DMS 273 (cell line): Measurements from ENCODE around the gene ACOT7.

Source experiments
- DNase-seq: peaks from one replicate; lab custom pipeline; 2025; ENCODE audit not compliant: unreplicated experiment; lab: John Stamatoyannopoulos, UW

The ACOT7 gene

GRCh38 chr1:6363085-6363884, 30.3 kb downstream of the ACOT7 start:
- peak; percentile 80 for DNase-seq

- DNase-seq = no peak
These were observed 32.3 kb downstream of the ACOT7 start for GRCh38 chr1:6361124-6361775.

- no peak for DNase-seq
These were observed 33.0 kb downstream of the ACOT7 start for GRCh38 chr1:6360517-6361070.

- DNase-seq = no peak
These were observed 33.5 kb downstream of the ACOT7 start for GRCh38 chr1:6360117-6360496.

GRCh38 chr1:6359216-6360116, 34.1 kb downstream of the ACOT7 start:
- DNase-seq = peak; percentile 83

- peak; percentile 72 for DNase-seq
These were observed 34.8 kb downstream of the ACOT7 start for GRCh38 chr1:6358757-6359201.

GRCh38 chr1:6358144-6358624, 35.4 kb downstream of the ACOT7 start:
- DNase-seq = no peak

- DNase-seq = no peak
These were observed 36.2 kb downstream of the ACOT7 start for GRCh38 chr1:6357243-6357936.

GRCh38 chr1:6355621-6356020, 37.9 kb downstream of the ACOT7 start:
- DNase-seq = no peak

GRCh38 chr1:6354659-6355317, 38.8 kb downstream of the ACOT7 start:
- no peak for DNase-seq

- DNase-seq = no peak
These were observed 39.5 kb downstream of the ACOT7 start for GRCh38 chr1:6353955-6354658.

- DNase-seq = no peak
These were observed 40.0 kb downstream of the ACOT7 start for GRCh38 chr1:6353619-6353954.

- DNase-seq = peak; percentile 70
These were observed 41.4 kb downstream of the ACOT7 start for GRCh38 chr1:6352138-6352563.

GRCh38 chr1:6351480-6352137, 42.0 kb downstream of the ACOT7 start:
- peak; percentile 91 for DNase-seq

- DNase-seq = peak; percentile 82
These were observed 43.0 kb downstream of the ACOT7 start for GRCh38 chr1:6350416-6351088.

GRCh38 chr1:6349254-6349943, 44.2 kb downstream of the ACOT7 start:
- no peak for DNase-seq

- no peak for DNase-seq
These were observed 44.9 kb downstream of the ACOT7 start for GRCh38 chr1:6348511-6349191.
